Kidney (tissue), 14 donors: ENCODE results near the gene CPB2. TPM values are rescaled to one million over a fixed set of nuclear protein-coding genes. Genes with fewer than 3 reads are reported as not detected.

Source experiments
- DNase-seq, 5 donors: peaks; one replicate each; pipeline ENCODE4 v3.0.0-alpha.2; 2013 to 2020
- FAIRE-seq: peaks from 2 replicates; lab custom pipeline; 2012; peaks lifted over from hg19 to GRCh38; lab: Jason Lieb, UNC
- H3K27ac ChIP-seq, 2 donors: one replicate each; pipeline ENCODE4 v1.7.0; 2013; ENCODE audit warnings: low read depth in 2 of 2, low read length in 2 of 2, inconsistent platforms in 1 of 2
- H3K27me3 ChIP-seq: one replicate; pipeline ENCODE4 v1.7.1; 2013; ENCODE audit warnings: low read length, inconsistent platforms; ENCODE audit not compliant: control insufficient read depth, insufficient read depth
- H3K36me3 ChIP-seq, 3 donors: one replicate each; pipeline versions ENCODE4 v1.7.0 to v1.7.1; 2013; ENCODE audit warnings: low read length in 3 of 3, control low read depth in 1 of 3, inconsistent platforms in 1 of 3; ENCODE audit not compliant: insufficient read depth in 3 of 3, control insufficient read depth in 2 of 3
- H3K4me1 ChIP-seq, 3 donors: one replicate each; pipeline versions ENCODE4 v1.7.0 to v1.7.1; 2013; ENCODE audit warnings: low read length in 3 of 3, inconsistent platforms in 1 of 3, low read depth in 1 of 3; ENCODE audit not compliant: control insufficient read depth in 2 of 3, insufficient read depth in 2 of 3
- H3K4me3 ChIP-seq, 3 donors: one replicate each; pipeline versions ENCODE4 v1.7.0 to v1.8.1; 2013; ENCODE audit warnings: low read length in 3 of 3, control low read depth in 1 of 3, inconsistent platforms in 1 of 3
- H3K9ac ChIP-seq, 3 donors: one replicate each; pipeline versions ENCODE4 v1.7.0 to v1.7.1; 2013; ENCODE audit warnings: low read length in 3 of 3, control low read depth in 1 of 3, inconsistent platforms in 1 of 3
- H3K9me3 ChIP-seq, 3 donors: one replicate each; pipeline versions ENCODE4 v1.7.0 to v1.7.1; 2013; ENCODE audit warnings: low read length in 3 of 3, control low read depth in 1 of 3, inconsistent platforms in 1 of 3; ENCODE audit not compliant: control insufficient read depth in 2 of 3, insufficient read depth in 1 of 3
- CTCF ChIP-seq: IDR thresholded peaks from 3 replicates; pipeline ENCODE4 v1.5.1; 2012; ENCODE audit warnings: mild to moderate bottlenecking, moderate library complexity, borderline replicate concordance; ENCODE audit not compliant: insufficient read depth; ENCODE audit errors: extremely low read depth
- intact Hi-C: fragments of 100-400 bp; cut with DNase I; formaldehyde crosslinking; loops from one replicate; pipeline ENCODE4 v1.11.1; 2022
- polyA plus RNA-seq: library from polyadenylated mRNA; stranded (reverse); fragments of 350-450 nt; fragmentation: Illumina TruSeq; extraction: RNeasy Lipid Tissue Mini Kit (QIAGEN cat#74804); gene quantifications from one replicate; pipeline ENCODE4 v1.2.3, GENCODE V29; 2014; ENCODE audit warnings: low read depth, low replicate concordance; ENCODE audit not compliant: insufficient read depth
- total RNA-seq: library from RNA; stranded (reverse); fragmentation: NEBNext Ultra II Directional; extraction: Animal tissue kit (Norgen Biotek cat#: 25700); gene quantifications from one replicate; pipeline ENCODE4 v1.2.1, GENCODE V29; 2021
- donor health status: control.
- donor health status: control.
- donor health status: control.
- donor health status: control.
- donor health status: control.
- donor health status: DM: yes; HTN: yes; CAD: no.
- donor health status: Normal renal cell carcinoma (clear cell type).

CPB2 gene
- total and polyA plus RNA-seq, 2 donors from 2014 or later = not detected

DNA sequence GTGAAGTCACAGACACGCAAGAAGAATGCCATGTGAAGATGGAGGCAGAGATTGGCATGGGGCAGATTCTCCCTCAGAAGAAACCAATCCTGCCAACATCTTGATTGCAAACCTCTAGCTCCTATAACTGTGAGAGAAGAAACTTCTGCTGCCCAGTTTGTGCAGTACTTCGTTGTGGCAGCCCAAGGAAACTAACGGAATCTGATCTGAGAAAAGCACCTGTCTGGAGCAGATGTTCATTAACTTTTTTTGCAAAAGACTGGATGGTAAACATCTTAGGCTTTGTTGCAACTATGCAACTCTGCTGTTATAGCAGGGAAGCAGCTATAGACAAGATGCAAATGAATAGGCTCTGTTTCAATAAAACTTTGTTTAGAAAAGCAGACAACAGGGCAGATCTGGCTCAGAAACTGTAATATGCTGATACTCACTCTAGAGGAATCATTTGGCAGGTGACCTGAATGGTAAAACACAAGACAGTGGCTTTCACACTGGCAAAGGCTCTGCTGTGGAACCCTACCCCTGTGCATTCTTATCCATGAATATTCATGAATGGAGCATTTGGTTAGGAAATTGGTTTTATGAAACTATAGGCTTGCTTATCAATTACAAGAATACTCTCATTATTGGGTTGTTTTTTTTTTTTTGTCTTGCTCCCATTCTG, 25.3 kb upstream of the CPB2 start:
- Histone ChIP-seq H3K9ac (no peak overlapping the region), H3K36me3 (no peaks in the 10 kb centered on the region), H3K27ac (no peak overlapping the region), H3K9me3 (no peaks in the 10 kb centered on the region), H3K4me1 (peaks cover 0 to 3% (median 0%) of the 10 kb centered on the region in 3 donors), H3K27me3 (no peaks in the 10 kb centered on the region), H3K4me3 (no peak overlapping the region)
- DNase-seq (no peak), FAIRE-seq (no peak)
- no peak for TF ChIP-seq CTCF
- intact Hi-C loops = no loop called here

DNA sequence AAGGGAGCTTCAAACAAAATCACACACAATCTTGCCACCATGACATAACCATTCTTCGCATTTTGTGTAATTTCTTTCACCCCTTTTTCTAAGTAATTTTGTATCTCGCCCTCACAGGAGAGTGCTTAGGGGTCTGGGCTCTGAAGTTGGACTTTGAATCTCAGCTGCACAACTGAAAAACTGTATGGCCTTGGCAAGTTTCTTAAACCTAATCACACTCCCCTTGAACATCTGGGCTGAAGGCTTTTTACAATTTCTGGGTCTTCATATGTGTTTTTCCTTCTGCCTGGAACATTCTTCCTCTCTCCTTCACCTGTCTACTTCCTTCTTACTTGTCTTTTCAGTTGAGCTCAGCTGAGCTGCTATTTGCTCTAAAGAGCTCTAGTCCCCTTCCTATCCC, 24.3 kb upstream of the CPB2 start:
- DNase-seq = no peak
- intact Hi-C loops = no loop called here
- Histone ChIP-seq H3K9ac (no peak overlapping the region), H3K27ac (no peak overlapping the region), H3K4me3 (no peak overlapping the region), H3K4me1 (peaks cover 0 to 3% (median 0%) of the 10 kb centered on the region in 3 donors), H3K36me3 (no peaks in the 10 kb centered on the region), H3K9me3 (no peaks in the 10 kb centered on the region), H3K27me3 (no peaks in the 10 kb centered on the region)
- no peak for FAIRE-seq
- TF ChIP-seq CTCF = no peak

DNA sequence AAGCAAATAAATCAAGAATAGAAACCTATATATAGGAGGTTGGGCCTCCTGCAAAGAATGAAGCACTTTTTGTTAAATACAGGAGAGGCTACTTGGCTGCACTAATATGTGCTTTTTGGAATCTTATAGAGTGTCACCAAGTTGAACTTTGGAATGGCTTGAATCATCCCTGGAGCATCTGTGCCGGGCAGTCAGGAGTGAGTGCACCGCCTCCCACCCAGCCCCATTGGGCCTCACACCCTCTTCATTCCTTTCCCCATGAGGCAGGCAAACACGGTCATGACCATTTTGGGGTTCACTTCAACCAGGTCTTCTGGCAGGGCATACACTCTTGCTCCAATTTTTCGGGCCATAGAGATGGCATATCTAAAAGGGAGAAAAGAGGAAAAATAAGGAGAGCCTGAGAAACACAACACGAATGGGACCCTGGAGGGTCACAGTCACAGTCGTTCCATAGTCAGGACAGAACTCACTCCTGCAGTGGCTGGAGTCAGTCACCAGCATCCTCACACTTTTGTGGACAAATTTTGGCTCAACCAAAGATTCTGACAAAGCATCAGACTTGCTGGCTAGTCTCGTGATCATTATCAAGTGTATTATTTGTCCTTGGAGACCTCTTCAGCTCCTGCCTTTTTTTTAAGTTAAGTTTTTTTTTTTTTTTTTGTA, 22.7 kb upstream of the CPB2 start:
- Histone ChIP-seq H3K27ac (no peak overlapping the region), H3K9ac (no peak overlapping the region), H3K27me3 (no peaks in the 10 kb centered on the region), H3K4me3 (no peak overlapping the region), H3K9me3 (no peaks in the 10 kb centered on the region), H3K36me3 (no peaks in the 10 kb centered on the region), H3K4me1 (peaks cover 0 to 3% (median 0%) of the 10 kb centered on the region in 3 donors)
- intact Hi-C loops = no loop called here
- no peak for TF ChIP-seq CTCF
- FAIRE-seq (no peak), DNase-seq (no peak)
